Parathyroid adenoma (tissue), 2 donors: ENCODE data around the gene ACAT2.

ENCODE experiments used
- H2AFZ ChIP-seq: fragments of 300-600 bp; sonication (generic); one replicate; pipeline ENCODE4 v1.7.0; 2017; ENCODE audit warnings: antibody characterized with exemption, mild to moderate bottlenecking
- H3K27ac ChIP-seq: fragments of 300-600 bp; sonication (generic); one replicate; pipeline ENCODE4 v1.7.0; 2017
- H3K27me3 ChIP-seq: fragments of 300-600 bp; sonication (generic); one replicate; pipeline ENCODE4 v1.7.0; 2017; ENCODE audit warnings: low read length; ENCODE audit not compliant: control insufficient read depth, insufficient read depth
- H3K36me3 ChIP-seq: fragments of 300-600 bp; sonication (generic); one replicate; pipeline ENCODE4 v1.7.0; 2017; ENCODE audit warnings: low read length; ENCODE audit not compliant: control insufficient read depth, insufficient read depth
- H3K4me1 ChIP-seq: fragments of 300-600 bp; sonication (generic); one replicate; pipeline ENCODE4 v1.7.0; 2017; ENCODE audit warnings: control low read depth
- H3K4me2 ChIP-seq: fragments of 300-600 bp; sonication (generic); one replicate; pipeline ENCODE4 v1.7.0; 2017; ENCODE audit warnings: low read length
- H3K4me3 ChIP-seq: fragments of 300-600 bp; sonication (generic); one replicate; pipeline ENCODE4 v1.7.0; 2017; ENCODE audit warnings: low read depth, low read length
- H3K79me2 ChIP-seq: fragments of 300-600 bp; sonication (generic); one replicate; pipeline ENCODE4 v1.7.0; 2017; ENCODE audit warnings: control low read depth
- H3K9ac ChIP-seq: fragments of 300-600 bp; sonication (generic); one replicate; pipeline ENCODE4 v1.7.0; 2017; ENCODE audit warnings: mild to moderate bottlenecking
- H3K9me3 ChIP-seq: fragments of 300-600 bp; sonication (generic); one replicate; pipeline ENCODE4 v1.7.0; 2017; ENCODE audit warnings: low read length; ENCODE audit not compliant: control insufficient read depth
- CTCF ChIP-seq: fragments of 300-600 bp; sonication (generic); IDR thresholded peaks from one replicate; pipeline ENCODE4 v1.7.0; 2017; ENCODE audit warnings: antibody characterized with exemption, mild to moderate bottlenecking
- donor health status: primary hyperparathyroidism.

Gene ACAT2

GRCh38 chr6:159778542-159779103 lies 16.8 kb downstream of the ACAT2 start:
- no peak overlapping the region for H2AFZ ChIP-seq
- H3K9me3 ChIP-seq: no peaks in the 10 kb centered on the region
- no peak overlapping the region for H3K9ac ChIP-seq
- H3K27ac ChIP-seq: no peak overlapping the region
- H3K4me1 ChIP-seq: no peaks in the 10 kb centered on the region
- no peak for TF ChIP-seq CTCF
- H3K79me2 ChIP-seq: no peaks in the 10 kb centered on the region
- no peaks in the 10 kb centered on the region for H3K27me3 ChIP-seq
- H3K4me2 ChIP-seq: no peak overlapping the region
- H3K4me3 ChIP-seq: no peak overlapping the region
- H3K36me3 ChIP-seq: no peaks in the 10 kb centered on the region

GRCh38 chr6:159788276-159788675 lies 26.4 kb downstream of the ACAT2 start:
- Histone ChIP-seq H3K36me3 (no peaks in the 10 kb centered on the region), H3K9ac (no peak overlapping the region), H3K4me1 (peaks cover 2% of the 10 kb centered on the region), H3K4me2 (peak overlapping the region; percentile 83), H2AFZ (no peak overlapping the region), H3K27me3 (no peaks in the 10 kb centered on the region), H3K4me3 (peak overlapping the region; percentile 79), H3K27ac (no peak overlapping the region), H3K9me3 (no peaks in the 10 kb centered on the region), H3K79me2 (peaks cover 39% of the 10 kb centered on the region)
- no peak for TF ChIP-seq CTCF

GRCh38 chr6:159788753-159789376 lies 27.0 kb downstream of the ACAT2 start:
- Histone ChIP-seq H3K36me3 (no peaks in the 10 kb centered on the region), H3K4me2 (peak overlapping the region; percentile 83), H3K4me3 (peak overlapping the region; percentile 79), H3K9me3 (no peaks in the 10 kb centered on the region), H2AFZ (peak overlapping the region; percentile 90), H3K79me2 (peaks cover 39% of the 10 kb centered on the region), H3K4me1 (peaks cover 2% of the 10 kb centered on the region), H3K27me3 (no peaks in the 10 kb centered on the region), H3K9ac (peak overlapping the region; percentile 81), H3K27ac (peak overlapping the region; percentile 95)
- no peak for TF ChIP-seq CTCF

- peaks cover 2% of the 10 kb centered on the region for H3K4me1 ChIP-seq
- H3K36me3 ChIP-seq: no peaks in the 10 kb centered on the region
- H3K27ac ChIP-seq: peak within 1 kb of the TSS; percentile 95
- TF ChIP-seq CTCF: no peak
- no peaks in the 10 kb centered on the region for H3K27me3 ChIP-seq
- peaks cover 38% of the 10 kb centered on the region for H3K79me2 ChIP-seq
- peak within 1 kb of the TSS; percentile 79 for H3K4me3 ChIP-seq
- H2AFZ ChIP-seq: peak within 1 kb of the TSS; percentile 90
- peak within 1 kb of the TSS; percentile 81 for H3K9ac ChIP-seq
- H3K4me2 ChIP-seq: peak within 1 kb of the TSS; percentile 83
- no peaks in the 10 kb centered on the region for H3K9me3 ChIP-seq
Measured at GRCh38 chr6:159789377-159790148, 27.7 kb downstream of the ACAT2 start, which contains the start of gene TCP1. Gene TCP1, minus strand, starts transcription at chr6:159789602. Its CDS starts 134 bp downstream, at chr6:159789468.
